ENCODE results near the gene CRHBP.

Gene CRHBP

DNA sequence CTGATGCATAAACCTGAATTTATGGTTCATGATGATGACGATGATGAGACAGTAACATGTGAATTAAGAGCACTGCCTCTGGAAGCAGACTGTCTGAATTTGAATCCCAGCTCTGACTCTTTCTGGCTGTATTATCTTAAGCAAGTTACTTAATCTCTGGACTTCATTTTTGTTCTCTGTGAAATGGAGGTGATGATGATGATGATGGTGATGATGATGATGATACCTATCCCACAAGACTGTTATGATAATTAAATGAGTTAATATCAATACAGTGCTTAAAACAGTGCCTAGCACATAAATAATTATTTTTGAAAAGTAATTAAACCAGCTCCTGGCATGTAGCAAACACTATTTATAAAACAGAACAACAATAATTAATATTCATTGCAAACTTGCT, 64.1 kb downstream of the CRHBP start:
- CTCF ChIA-PET = interaction anchor here (0.8 to 3.9 kb wide), 20 partner anchors 8 to 419 kb away, joined by 3 to 153 read pairs (median 4); partner anchors contain the start of genes AGGF1 and S100Z
- TF ChIP-seq, protein P1, sequence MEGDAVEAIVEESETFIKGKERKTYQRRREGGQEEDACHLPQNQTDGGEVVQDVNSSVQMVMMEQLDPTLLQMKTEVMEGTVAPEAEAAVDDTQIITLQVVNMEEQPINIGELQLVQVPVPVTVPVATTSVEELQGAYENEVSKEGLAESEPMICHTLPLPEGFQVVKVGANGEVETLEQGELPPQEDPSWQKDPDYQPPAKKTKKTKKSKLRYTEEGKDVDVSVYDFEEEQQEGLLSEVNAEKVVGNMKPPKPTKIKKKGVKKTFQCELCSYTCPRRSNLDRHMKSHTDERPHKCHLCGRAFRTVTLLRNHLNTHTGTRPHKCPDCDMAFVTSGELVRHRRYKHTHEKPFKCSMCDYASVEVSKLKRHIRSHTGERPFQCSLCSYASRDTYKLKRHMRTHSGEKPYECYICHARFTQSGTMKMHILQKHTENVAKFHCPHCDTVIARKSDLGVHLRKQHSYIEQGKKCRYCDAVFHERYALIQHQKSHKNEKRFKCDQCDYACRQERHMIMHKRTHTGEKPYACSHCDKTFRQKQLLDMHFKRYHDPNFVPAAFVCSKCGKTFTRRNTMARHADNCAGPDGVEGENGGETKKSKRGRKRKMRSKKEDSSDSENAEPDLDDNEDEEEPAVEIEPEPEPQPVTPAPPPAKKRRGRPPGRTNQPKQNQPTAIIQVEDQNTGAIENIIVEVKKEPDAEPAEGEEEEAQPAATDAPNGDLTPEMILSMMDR (IDR thresholded peaks at IDR 0.05; ENCODE audit: insufficient read depth, low read length, missing control alignments) = no peak
- POLR2A ChIA-PET = no interaction called here

DNA sequence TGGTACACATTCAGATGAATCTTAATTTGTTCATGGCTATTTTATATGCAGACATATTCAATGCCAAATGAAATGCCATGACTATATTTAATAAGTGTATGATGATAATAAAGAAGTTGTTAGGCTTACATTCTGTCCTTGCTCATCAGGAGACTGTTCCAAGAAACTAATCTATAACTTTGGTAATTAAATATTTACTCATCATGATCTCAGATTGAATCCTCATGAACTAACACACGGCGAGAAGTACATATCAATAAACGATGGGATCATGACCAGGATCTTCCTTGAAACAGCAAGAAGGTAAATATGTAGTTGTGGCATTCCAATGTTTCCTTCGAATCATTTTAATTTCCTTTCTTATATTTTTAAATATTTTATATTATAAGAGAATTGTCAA, 64.8 kb downstream of the CRHBP start:
- H3K4me3 ChIP-seq (ENCODE audit: low read depth, low read length) = no peak overlapping the region
- ChIA-PET CTCF (interaction anchor here (1.2 to 3.9 kb wide), 11 partner anchors 10 to 243 kb away, joined by 3 to 153 read pairs (median 7); partner anchors contain the start of gene AGGF1), POLR2A (no interaction called here)
- TF ChIP-seq, protein P1 (IDR thresholded peaks at IDR 0.05; ENCODE audit: insufficient read depth, low read length, missing control alignments) = no peak
- DNase-seq (ENCODE audit: low read depth, low spot score) = no peak

More for the DNA sequence above, 64.1 kb downstream of the CRHBP start:
- no peak for DNase-seq (ENCODE audit: low read depth, low spot score)
- H3K4me3 ChIP-seq (ENCODE audit: low read depth, low read length) = no peak overlapping the region
